ENCODE results near the gene ADARB1.

DNA sequence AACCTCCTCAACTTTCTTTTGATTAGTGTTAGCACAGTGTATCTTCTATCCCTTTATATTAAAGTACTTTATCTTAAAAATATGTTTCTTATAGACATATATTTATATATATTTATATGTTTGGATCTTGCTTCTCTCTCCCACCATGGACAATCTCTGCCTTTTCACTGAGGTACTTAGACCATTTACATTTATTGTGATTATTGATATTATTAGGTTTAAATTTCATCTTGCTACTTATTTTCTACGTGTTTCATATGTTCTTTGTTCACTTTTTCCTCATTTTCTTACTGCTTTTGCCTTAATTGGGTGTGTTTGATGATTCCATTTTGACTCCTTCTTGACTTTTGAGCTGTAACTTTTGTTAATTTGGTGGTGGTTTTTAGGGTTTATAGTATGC, 142.6 kb downstream of the ADARB1 start:
- no peak for TF ChIP-seq JUN (IDR thresholded peaks at IDR 0.05; ENCODE audit: low read depth, low read length)
- TF ChIP-seq CTCF (IDR thresholded peaks at IDR 0.05; ENCODE audit: control extremely low read depth in 1 of 3, insufficient read depth in 1 of 3, low read depth in 1 of 3, low read length in 3 of 3) = no peak

Measured in H1 (cell line).